Left lung (tissue), 10 donors: ENCODE data around the gene PSG1. TPM values are rescaled to one million over a fixed set of nuclear protein-coding genes. Genes with fewer than 3 reads are reported as not detected.
A peak's percentile ranks its signal among the peaks of the same experiment; 100 is the strongest.
"Not testable (repeated sequence)": the region's sequence is repeated elsewhere in the genome, so short reads cannot be mapped to it uniquely, and the experiment has no call there.

Source experiments
- ATAC-seq: fragments of 200-7000 bp; cut with Tn5 transposase; one replicate; pipeline ENCODE4 v1.9.1; 2020; ENCODE audit warnings: moderate library complexity
- DNase-seq, 4 donors: peaks; one replicate each; pipeline ENCODE4 v3.0.0-alpha.2; 2013 to 2020
- H3K27ac ChIP-seq, 2 donors: fragments of 200-600 bp; sonication (generic) in 1 of 2; one replicate each; pipeline versions ENCODE4 v1.5.0 to v1.8.0; 2020 to 2021
- H3K27me3 ChIP-seq, 2 donors: fragments of 200-600 bp; sonication (generic) in 1 of 2; one replicate each; pipeline versions ENCODE4 v1.5.0 to v1.8.0; 2020 to 2021
- H3K36me3 ChIP-seq, 2 donors: fragments of 200-600 bp; sonication (generic) in 1 of 2; one replicate each; pipeline versions ENCODE4 v1.5.0 to v1.8.0; 2020 to 2021
- H3K4me1 ChIP-seq, 2 donors: fragments of 200-600 bp; one replicate each; pipeline ENCODE4 v1.8.0; 2021
- H3K4me3 ChIP-seq, 2 donors: fragments of 200-600 bp; sonication (generic) in 1 of 2; one replicate each; pipeline versions ENCODE4 v1.5.0 to v1.8.0; 2020 to 2021; ENCODE audit warnings: mild to moderate bottlenecking in 1 of 2
- H3K9me3 ChIP-seq, 2 donors: fragments of 200-600 bp; sonication (generic) in 1 of 2; one replicate each; pipeline versions ENCODE4 v1.5.0 to v1.8.0; 2020 to 2021
- CTCF ChIP-seq, 2 donors: fragments of 200-600 bp; sonication (generic) in 1 of 2; IDR thresholded peaks; one replicate each; pipeline versions ENCODE4 v1.5.0 to v1.8.0; 2021; ENCODE audit warnings: antibody characterized with exemption in 2 of 2
- intact Hi-C, 2 donors: fragments of 100-400 bp; cut with DNase I; formaldehyde crosslinking; loops; one replicate each; pipeline versions ENCODE4 v1.11.2 to v1.14.2; 2022
- polyA plus RNA-seq, 6 donors: library from polyadenylated mRNA; unstranded; fragments of 120-200 nt; gene quantifications; one replicate each; pipeline ENCODE4 v1.2.1, GENCODE V29; 2013; ENCODE audit not compliant: insufficient read length in 6 of 6
- total RNA-seq, 2 donors: library from RNA; stranded (reverse); fragmentation: NEBNext Ultra II Directional; extraction: Animal tissue kit (Norgen Biotek cat#: 25700); gene quantifications; one replicate each; pipeline ENCODE4 v1.2.1, GENCODE V29; 2021
- donor health status: DM: no; HTN: yes; CAD: no.
- donor health status: DM: no; HTN: no; CAD: no.

PSG1 gene
- total and polyA plus RNA-seq, 8 donors: 1.1 TPM; not detected in 7

- H3K36me3 ChIP-seq, DNase-seq, intact Hi-C loops, H3K4me3 ChIP-seq, H3K27ac ChIP-seq, H3K9me3 ChIP-seq, H3K4me1 ChIP-seq, ATAC-seq: not testable (repeated sequence)
- peaks cover 0 to 19% of the 10 kb centered on the region in 2 donors for H3K27me3 ChIP-seq
These were observed 2.5 kb upstream of the PSG1 start for GRCh38 chr19:42882010-42882409.

GRCh38 chr19:42881279-42881678 is 1.8 kb upstream of the PSG1 start:
- H3K9me3 ChIP-seq, H3K4me3 ChIP-seq, ATAC-seq, H3K36me3 ChIP-seq, DNase-seq, intact Hi-C loops, H3K4me1 ChIP-seq, H3K27ac ChIP-seq: not testable (repeated sequence)
- TF ChIP-seq CTCF (IDR thresholded peaks at IDR 0.05): peak in 1 of 2 donors; percentile 26
- H3K27me3 ChIP-seq: peaks cover 0 to 19% of the 10 kb centered on the region in 2 donors

GRCh38 chr19:42880621-42881020 is 1.1 kb upstream of the PSG1 start:
- intact Hi-C loops: not testable (repeated sequence)

GRCh38 chr19:42876596-42876995 is 2.9 kb downstream of the PSG1 start:
- H3K9me3 ChIP-seq, H3K4me1 ChIP-seq, DNase-seq, H3K4me3 ChIP-seq, H3K36me3 ChIP-seq, intact Hi-C loops, H3K27me3 ChIP-seq, H3K27ac ChIP-seq, ATAC-seq: not testable (repeated sequence)

More at GRCh38 chr19:42880621-42881020, 1.1 kb upstream of the PSG1 start:
- DNase-seq, ATAC-seq, H3K27ac ChIP-seq, H3K9me3 ChIP-seq, H3K4me1 ChIP-seq, H3K36me3 ChIP-seq, H3K4me3 ChIP-seq: not testable (repeated sequence)
- H3K27me3 ChIP-seq: peaks cover 0 to 16% of the 10 kb centered on the region in 2 donors

DNA sequence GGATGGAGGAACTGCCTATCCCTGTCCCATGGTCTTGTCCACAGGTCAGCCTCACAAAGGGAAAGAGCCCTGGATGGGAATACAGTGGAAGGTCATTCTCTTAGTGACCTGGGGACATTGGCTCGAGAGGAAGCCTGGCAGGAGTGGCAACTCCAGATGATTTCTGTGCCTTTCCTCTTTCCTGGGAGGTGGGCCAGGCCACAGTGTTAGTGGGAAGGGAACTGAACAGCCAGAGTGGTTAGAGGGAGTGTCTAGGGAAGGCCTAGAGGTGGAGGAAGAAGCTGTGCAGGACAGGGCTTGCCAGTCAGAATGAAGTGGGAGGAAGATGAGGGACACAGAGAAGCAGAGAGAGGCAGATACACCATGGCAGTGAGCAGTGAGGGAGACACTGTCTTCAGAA is 3.6 kb downstream of the PSG1 start:
- H3K9me3 ChIP-seq, H3K27me3 ChIP-seq, DNase-seq, H3K4me1 ChIP-seq, H3K4me3 ChIP-seq, intact Hi-C loops, H3K27ac ChIP-seq, H3K36me3 ChIP-seq, ATAC-seq: not testable (repeated sequence)

DNA sequence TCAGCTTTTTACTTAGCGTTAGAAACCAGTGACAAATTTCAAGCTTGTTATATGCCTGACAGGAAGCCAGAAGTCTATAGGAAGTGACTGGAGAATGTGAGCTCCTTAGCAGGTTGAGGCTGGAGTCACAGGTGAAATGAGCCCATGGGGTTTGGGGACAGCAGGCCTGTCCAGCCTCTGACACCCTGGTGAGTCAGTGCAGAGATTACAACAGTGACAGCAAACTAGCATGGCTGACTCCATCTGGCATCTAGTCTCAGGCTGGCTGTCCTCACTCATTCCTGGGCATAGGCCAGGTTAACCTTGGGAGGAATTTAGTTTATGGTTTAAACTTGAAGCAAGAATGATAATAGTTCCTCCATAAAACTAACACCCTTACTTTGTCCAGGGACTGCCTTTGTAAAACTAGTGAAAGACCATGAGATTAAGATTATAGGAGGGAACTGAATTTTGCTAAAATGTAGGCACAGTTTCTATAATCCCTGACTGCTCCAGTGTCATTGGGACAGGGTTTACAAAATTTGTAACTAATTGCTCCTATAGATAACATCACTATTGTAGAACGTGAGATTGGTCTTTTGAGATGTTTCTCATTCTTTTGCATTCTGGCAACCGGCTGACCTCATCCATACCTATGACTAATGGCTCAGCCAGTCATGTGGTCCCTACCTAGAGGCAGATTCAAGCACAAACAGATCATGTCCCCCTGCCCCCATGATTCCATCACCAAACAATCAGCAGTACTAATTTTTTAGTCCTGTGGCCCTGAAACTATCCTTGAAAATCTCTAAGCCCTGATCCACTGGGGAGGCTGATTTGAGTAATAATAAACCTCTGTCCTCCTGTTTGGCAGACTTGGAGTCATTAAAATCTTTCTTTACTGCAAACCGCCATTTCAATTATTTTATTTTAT is 4.4 kb downstream of the PSG1 start:
- intact Hi-C loops, H3K27ac ChIP-seq: not testable (repeated sequence)

DNA sequence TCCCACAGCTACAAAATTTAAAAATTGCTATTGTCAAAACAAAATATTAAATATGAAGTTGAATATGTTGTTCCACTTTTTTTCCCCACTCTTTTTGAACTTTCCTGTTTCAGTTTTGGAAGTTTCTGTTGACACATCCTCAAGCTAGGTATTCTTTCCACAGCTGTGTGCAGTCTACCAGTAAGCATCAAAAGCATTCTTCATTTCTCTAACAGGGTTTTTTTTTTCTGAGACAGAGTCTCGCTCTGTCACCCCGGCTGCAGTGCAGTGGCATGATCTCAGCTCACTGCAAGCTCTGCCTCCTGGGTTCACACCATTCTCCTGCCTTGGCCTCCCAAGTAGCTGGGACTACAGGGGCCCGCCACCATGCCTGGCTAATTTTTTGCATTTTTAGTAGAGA is 5.4 kb downstream of the PSG1 start:
- H3K4me3 ChIP-seq, ATAC-seq, H3K27ac ChIP-seq, H3K9me3 ChIP-seq, H3K36me3 ChIP-seq, intact Hi-C loops, DNase-seq, H3K4me1 ChIP-seq, H3K27me3 ChIP-seq: not testable (repeated sequence)

More for the DNA sequence above, 4.4 kb downstream of the PSG1 start:
- H3K27me3 ChIP-seq, H3K36me3 ChIP-seq, H3K9me3 ChIP-seq, ATAC-seq, H3K4me1 ChIP-seq, DNase-seq, H3K4me3 ChIP-seq: not testable (repeated sequence)

- no peaks in the 10 kb centered on the region for H3K4me1 ChIP-seq
- H3K27ac ChIP-seq: no peak overlapping the region
- H3K9me3 ChIP-seq: no peaks in the 10 kb centered on the region
- no peak for ATAC-seq
- no peak overlapping the region for H3K4me3 ChIP-seq
- no peaks in the 10 kb centered on the region for H3K36me3 ChIP-seq
- intact Hi-C loops: no loop called here
- no peaks in the 10 kb centered on the region for H3K27me3 ChIP-seq
- DNase-seq: no peak
- TF ChIP-seq CTCF (IDR thresholded peaks at IDR 0.05): no peak
These were observed 6.9 kb downstream of the PSG1 start for GRCh38 chr19:42872608-42873007.
